Measurements from ENCODE around the gene EPN1. TPM values are rescaled to one million over a fixed set of nuclear protein-coding genes. Genes with fewer than 3 reads are reported as not detected.
"Not testable (repeated sequence)": the region's sequence is repeated elsewhere in the genome, so short reads cannot be mapped to it uniquely, and the experiment has no call there.

The EPN1 gene
- total and polyA plus RNA-seq, 9 of the 15 experiments (the other 6 are each of a cell fraction or from before 2014, with no cell fraction given) = 0.08 to 138 (median 12.7) TPM

GRCh38 chr19:55753401-55753800 lies 78.4 kb downstream of the EPN1 start:
- no peaks in the 10 kb centered on the region for H3K4me1 ChIP-seq (replicated peaks in 1 of 2; ENCODE audit: control insufficient read depth in 2 of 2, insufficient read depth in 2 of 2, low read length in 2 of 2)
- no peak overlapping the region for H3K4me2 ChIP-seq (ENCODE audit: insufficient read depth, low read length)
- H4K20me1 ChIP-seq (replicated peaks; ENCODE audit: control insufficient read depth, insufficient read depth, low read length) = no peaks in the 10 kb centered on the region
- H3K4me3 ChIP-seq = no peak overlapping the region
- H3K9me1 ChIP-seq (ENCODE audit: control insufficient read depth, insufficient read depth, low read length) = no peaks in the 10 kb centered on the region
- intact Hi-C loops (cut with micrococcal nuclease) (no loop called here), in situ Hi-C loops (cut with MboI) (no loop called here)
- BruUV-seq (replicated peaks) = no TSS peak
- FAIRE-seq (no peak), ATAC-seq (no peak), DNase-seq (ENCODE audit: extremely low read depth in 1 of 4, low spot score in 3 of 4) (no peak)
- no peaks in the 10 kb centered on the region for H3K79me2 ChIP-seq (ENCODE audit: control insufficient read depth, insufficient read depth, low read length)
- 0% methylated on average over 3 of the region's 3 CpGs for WGBS (ENCODE audit: insufficient coverage, low coverage, missing lambda C conversion rate)
- ChIA-PET POLR2A (no interaction called here), CTCF (ENCODE audit: low intra/inter-chr PET ratio) (no interaction called here)
- no peak overlapping the region for H2AFZ ChIP-seq (ENCODE audit: low read depth, low read length)
- H3K36me3 ChIP-seq (ENCODE audit: control insufficient read depth, insufficient read depth, low read length) = no peaks in the 10 kb centered on the region
- H3K9ac ChIP-seq (ENCODE audit: insufficient read depth in 1 of 2, low read depth in 2 of 2, low read length in 2 of 2) = no peak overlapping the region
- no peak overlapping the region for H3K27ac ChIP-seq (ENCODE audit: extremely low read depth, low read depth, low read length)
- H3K27me3 ChIP-seq (ENCODE audit: control insufficient read depth in 2 of 2, insufficient read depth in 2 of 2, low read length in 2 of 2) = peaks cover 20 to 32% of the 10 kb centered on the region in 2 experiments
- TF ChIP-seq YY1 (IDR thresholded peaks at IDR 0.05; ENCODE audit: borderline replicate concordance in 1 of 3, control insufficient read depth in 1 of 3, extremely low read depth in 1 of 3, insufficient read depth in 3 of 3, insufficient read length in 1 of 3, insufficient replicate concordance in 2 of 3, low read depth in 1 of 3, low read length in 2 of 3) (no peak), GATAD2A (IDR thresholded peaks at IDR 0.05) (no peak), ZNF79 (CRISPR knock-in tag; IDR thresholded peaks at IDR 0.05; ENCODE audit: low read depth) (no peak)
- H3K9me3 ChIP-seq (replicated peaks; ENCODE audit: control insufficient read depth, insufficient read depth, low read depth, low read length) = no peaks in the 10 kb centered on the region

DNA sequence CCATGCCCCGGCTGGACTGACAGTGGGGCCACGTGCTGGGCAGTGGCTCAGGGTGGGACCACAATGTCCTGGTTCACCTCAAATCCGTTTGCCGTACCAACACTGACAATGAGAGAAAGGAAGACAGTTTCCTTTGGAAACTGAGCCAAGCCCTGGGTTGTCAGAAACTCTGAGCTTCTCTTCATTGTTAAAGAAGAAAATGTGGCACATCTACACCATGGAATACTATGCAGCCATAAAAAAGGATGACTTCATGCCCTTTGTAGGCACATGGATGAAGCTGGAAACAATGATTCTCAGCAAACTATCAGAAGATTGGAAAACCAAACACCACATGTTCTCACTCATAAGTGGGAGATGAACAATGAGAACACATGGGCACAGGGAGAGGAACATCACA lies 81.8 kb downstream of the EPN1 start:
- H3K9me1 ChIP-seq (ENCODE audit: control insufficient read depth, insufficient read depth, low read length); H3K4me3 ChIP-seq; H3K9ac ChIP-seq (ENCODE audit: insufficient read depth in 1 of 2, low read depth in 2 of 2, low read length in 2 of 2); H3K27ac ChIP-seq (ENCODE audit: extremely low read depth, low read depth, low read length); H3K79me2 ChIP-seq (ENCODE audit: control insufficient read depth, insufficient read depth, low read length); DNase-seq (ENCODE audit: extremely low read depth in 1 of 4, low spot score in 3 of 4); CTCF ChIA-PET (ENCODE audit: low intra/inter-chr PET ratio); ATAC-seq; POLR2A ChIA-PET; H3K4me2 ChIP-seq (ENCODE audit: insufficient read depth, low read length); BruUV-seq (replicated peaks); intact Hi-C loops (cut with micrococcal nuclease); H3K4me1 ChIP-seq (replicated peaks in 1 of 2; ENCODE audit: control insufficient read depth in 2 of 2, insufficient read depth in 2 of 2, low read length in 2 of 2); H2AFZ ChIP-seq (ENCODE audit: low read depth, low read length); FAIRE-seq; H3K36me3 ChIP-seq (ENCODE audit: control insufficient read depth, insufficient read depth, low read length); H3K9me3 ChIP-seq (replicated peaks; ENCODE audit: control insufficient read depth, insufficient read depth, low read depth, low read length); H4K20me1 ChIP-seq (replicated peaks; ENCODE audit: control insufficient read depth, insufficient read depth, low read length); in situ Hi-C loops (cut with MboI): not testable (repeated sequence)
- WGBS (ENCODE audit: insufficient coverage, low coverage, missing lambda C conversion rate) = 19% methylated on average over 4 of the region's 4 CpGs
- TF ChIP-seq RBM25 (IDR thresholded peaks at IDR 0.05; ENCODE audit: low read depth, low read length, severe bottlenecking) = peak; percentile 51
- peak; percentile 81 for TF ChIP-seq ZNF146 (CRISPR knock-in tag; IDR thresholded peaks at IDR 0.05; ENCODE audit: unreplicated experiment)
- H3K27me3 ChIP-seq (ENCODE audit: control insufficient read depth in 2 of 2, insufficient read depth in 2 of 2, low read length in 2 of 2) = peaks cover 14 to 27% of the 10 kb centered on the region in 2 experiments

DNA sequence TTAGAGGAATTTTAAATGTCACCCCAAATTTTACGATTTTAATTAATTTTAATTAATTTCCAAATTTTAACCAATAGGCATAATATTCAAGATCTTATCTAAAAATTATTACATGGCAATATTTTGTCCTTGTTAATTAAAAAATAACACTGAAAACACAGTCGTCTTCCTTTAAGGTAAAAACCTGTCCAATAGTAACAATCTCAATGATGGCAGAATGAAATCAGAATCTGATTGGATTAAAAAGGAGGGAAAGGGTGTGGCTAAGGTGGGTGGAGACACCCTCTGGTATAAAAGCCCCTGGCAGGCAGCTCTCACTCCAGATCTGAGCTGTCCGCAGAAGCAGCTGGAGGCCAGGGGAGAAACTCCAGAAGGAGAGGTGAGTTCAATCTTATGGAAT lies 83.8 kb downstream of the EPN1 start, which contains the start of gene RFPL4A:
Gene RFPL4A, plus strand, starts transcription at position 301 of the 400 bp plus-strand sequence. CDS start 2,704 bp downstream, outside the sequence.
- H3K9me3 ChIP-seq (replicated peaks; ENCODE audit: control insufficient read depth, insufficient read depth, low read depth, low read length); ATAC-seq; CTCF ChIA-PET (ENCODE audit: low intra/inter-chr PET ratio); H3K36me3 ChIP-seq (ENCODE audit: control insufficient read depth, insufficient read depth, low read length); H3K27ac ChIP-seq (ENCODE audit: extremely low read depth, low read depth, low read length); H3K4me3 ChIP-seq; H3K9ac ChIP-seq (ENCODE audit: insufficient read depth in 1 of 2, low read depth in 2 of 2, low read length in 2 of 2); H3K4me1 ChIP-seq (replicated peaks in 1 of 2; ENCODE audit: control insufficient read depth in 2 of 2, insufficient read depth in 2 of 2, low read length in 2 of 2); H3K9me1 ChIP-seq (ENCODE audit: control insufficient read depth, insufficient read depth, low read length); DNase-seq (ENCODE audit: extremely low read depth in 1 of 4, low spot score in 3 of 4); intact Hi-C loops (cut with micrococcal nuclease); H3K4me2 ChIP-seq (ENCODE audit: insufficient read depth, low read length); in situ Hi-C loops (cut with MboI); H3K79me2 ChIP-seq (ENCODE audit: control insufficient read depth, insufficient read depth, low read length); H4K20me1 ChIP-seq (replicated peaks; ENCODE audit: control insufficient read depth, insufficient read depth, low read length); POLR2A ChIA-PET; BruUV-seq (replicated peaks): not testable (repeated sequence)
- WGBS (ENCODE audit: insufficient coverage, low coverage, missing lambda C conversion rate) = 0% methylated on average over 1 of the region's 3 CpGs
- peak; percentile 26 for FAIRE-seq
- peak within 1 kb of the TSS; percentile 44; the same call in 1 of the 2 replicates for H2AFZ ChIP-seq (ENCODE audit: low read depth, low read length)
- H3K27me3 ChIP-seq (ENCODE audit: control insufficient read depth in 2 of 2, insufficient read depth in 2 of 2, low read length in 2 of 2) = peaks cover 11 to 20% of the 10 kb centered on the region in 2 experiments; a peak in 4 of 5 replicates
